Subcutaneous adipose tissue (tissue), 4 donors: ENCODE measurements around the gene CASP6. TPM values are rescaled to one million over a fixed set of nuclear protein-coding genes. Genes with fewer than 3 reads are reported as not detected.

ENCODE experiments used
- CTCF ChIP-seq: fragments of 450-650 bp; IDR thresholded peaks from one replicate; pipeline ENCODE4 v1.5.1; 2016; ENCODE audit warnings: low read depth, mild to moderate bottlenecking, control low read depth, antibody characterized with exemption, moderate library complexity
- total RNA-seq, 4 donors: library from RNA; depleted of rRNA; stranded (reverse); fragments of >200 nt; gene quantifications; one replicate each; pipeline ENCODE4 v1.1.0, GENCODE V29; 2016

Gene CASP6
- 10 to 100 TPM in 3 of 4 donors, 1 to 10 TPM in 1; 7.3 to 30.0 (median 24.1) TPM for total RNA-seq

- no peak for TF ChIP-seq CTCF
Measured at GRCh38 chr4:109702950-109703663, at the start of gene CASP6. CASP6 (minus strand) TSS chr4:109703445; CDS start chr4:109703395, 50 bp downstream.

- no peak for TF ChIP-seq CTCF
Measured at GRCh38 chr4:109752525-109752924, 49.3 kb upstream of the CASP6 start.

DNA sequence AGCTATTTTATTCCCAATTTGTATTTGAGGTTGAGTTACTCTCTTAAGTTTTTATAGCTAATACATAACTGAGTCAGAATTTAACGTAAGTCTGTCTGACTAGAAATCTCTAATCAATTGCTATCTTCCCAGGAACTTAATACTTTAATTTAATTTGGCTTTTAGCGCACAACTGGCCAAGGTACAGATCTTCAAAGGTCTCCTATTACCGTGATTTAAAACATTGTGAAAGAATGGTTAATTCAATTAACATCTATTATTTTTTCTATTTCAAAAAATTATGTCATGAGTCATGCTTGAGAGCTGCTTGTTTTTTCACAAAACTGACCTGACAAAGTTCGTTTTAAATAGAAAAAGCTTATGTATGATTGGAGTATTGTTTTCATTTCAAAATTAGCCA lies 48.6 kb upstream of the CASP6 start:
- no peak for TF ChIP-seq CTCF

- no peak for TF ChIP-seq CTCF
Measured at GRCh38 chr4:109750652-109751244, 47.5 kb upstream of the CASP6 start.

GRCh38 chr4:109749388-109750082 lies 46.3 kb upstream of the CASP6 start:
- no peak for TF ChIP-seq CTCF

DNA sequence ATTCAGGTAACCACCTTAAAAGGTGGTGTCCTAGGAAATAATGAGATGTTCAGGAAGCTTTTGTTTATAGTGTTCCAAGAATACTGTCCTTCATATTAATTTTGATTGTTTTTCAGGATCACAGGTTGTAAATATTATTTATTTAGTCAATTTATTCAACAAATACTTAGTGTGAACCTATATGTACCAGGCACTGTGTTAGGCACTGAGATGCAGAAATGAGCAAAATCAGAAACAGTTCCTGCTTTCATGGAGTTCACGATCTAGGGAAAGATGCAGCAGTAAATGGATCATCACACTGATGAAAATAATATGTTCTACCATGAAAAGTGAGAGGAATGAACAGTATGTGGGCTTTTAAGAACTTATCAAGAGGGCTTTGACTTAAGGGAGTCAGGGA lies 44.9 kb upstream of the CASP6 start:
- no peak for TF ChIP-seq CTCF

- TF ChIP-seq CTCF = no peak
Measured at GRCh38 chr4:109746728-109747127, 43.5 kb upstream of the CASP6 start.
